H1 (cell line): ENCODE results near the gene SPATA16. TPM values are rescaled to one million over a fixed set of nuclear protein-coding genes. Genes with fewer than 3 reads are reported as not detected.
"Not testable (repeated sequence)": the region's sequence is repeated elsewhere in the genome, so short reads cannot be mapped to it uniquely, and the experiment has no call there.

Experiments used
- CTCF ChIA-PET: fragments of 300-600 bp; sonication (Branson Sonifier 250); formaldehyde crosslinking; loops from one replicate; lab custom pipeline; 2021; ENCODE audit not compliant: partially characterized antibody; lab: Charles Lee
- POLR2A ChIA-PET: fragments of 300-600 bp; sonication (Branson Sonifier 250); formaldehyde crosslinking; loops from one replicate; lab custom pipeline; 2021; ENCODE audit warnings: inconsistent platforms; ENCODE audit not compliant: partially characterized antibody; lab: Charles Lee
- DNase-seq, 2 experiments: peaks; one replicate each; pipeline versions ENCODE4 v3.0.0 to v3.0.0-alpha.2; 2010 to 2022; ENCODE audit warnings: low spot score in 2 of 2, low read depth in 1 of 2, mixed read lengths in 1 of 2
- FAIRE-seq: peaks from 2 replicates; lab custom pipeline; 2011; peaks lifted over from hg19 to GRCh38; lab: Jason Lieb, UNC
- H2AFZ ChIP-seq: 2 replicates; pipeline ENCODE4 v1.8.1; 2012; ENCODE audit warnings: low read length, inconsistent platforms
- H2AK5ac ChIP-seq: 2 replicates; pipeline ENCODE4 v1.6.1; 2013; ENCODE audit warnings: low read depth, low read length
- H2BK120ac ChIP-seq: replicated peaks from 2 replicates; pipeline ENCODE3; 2013; ENCODE audit warnings: low read depth, low read length, inconsistent platforms
- H2BK12ac ChIP-seq: 2 replicates; pipeline ENCODE4 v1.6.1; 2013; ENCODE audit warnings: low read depth, low read length
- H2BK15ac ChIP-seq: 2 replicates; pipeline ENCODE4 v1.6.1; 2013; ENCODE audit warnings: low read length
- H2BK20ac ChIP-seq: 2 replicates; pipeline ENCODE4 v1.6.1; 2013; ENCODE audit warnings: low read length
- H2BK5ac ChIP-seq: 2 replicates; pipeline ENCODE4 v1.6.1; 2013; ENCODE audit warnings: low read depth, low read length
- H3K14ac ChIP-seq: 2 replicates; pipeline ENCODE4 v1.6.1; 2013; ENCODE audit warnings: inconsistent platforms; ENCODE audit not compliant: insufficient read length
- H3K18ac ChIP-seq: 2 replicates; pipeline ENCODE4 v1.6.1; 2013; ENCODE audit warnings: low read length; ENCODE audit errors: extremely low read depth
- H3K23ac ChIP-seq: 2 replicates; pipeline ENCODE4 v1.6.1; 2013; ENCODE audit warnings: inconsistent platforms; ENCODE audit not compliant: insufficient read length
- H3K23me2 ChIP-seq: 2 replicates; pipeline ENCODE4 v1.6.1; 2013; ENCODE audit warnings: low read depth, low read length
- H3K27ac ChIP-seq: 2 replicates; pipeline ENCODE4 v1.6.1; 2011; ENCODE audit warnings: low read depth, low read length, inconsistent platforms
- H3K27me3 ChIP-seq, 4 experiments: replicated peaks in 1 of 4; 1 replicate in 1 of 4; 2 replicates in 3 of 4; pipeline versions ENCODE4 v1.6.1 to v1.8.1; 2011 to 2013; ENCODE audit warnings: low read length in 3 of 4, mild to moderate bottlenecking in 3 of 4, inconsistent platforms in 2 of 4, mixed read lengths in 2 of 4, moderate library complexity in 1 of 4; ENCODE audit not compliant: control insufficient read depth in 3 of 4, insufficient read depth in 3 of 4; ENCODE audit errors: extremely low read depth in 1 of 4
- H3K36me3 ChIP-seq, 4 experiments: 2 replicates each; pipeline versions ENCODE4 v1.6.1 to v1.8.1; 2011 to 2013; ENCODE audit warnings: mild to moderate bottlenecking in 4 of 4, low read length in 3 of 4, moderate library complexity in 2 of 4, control low read depth in 1 of 4, inconsistent platforms in 1 of 4; ENCODE audit not compliant: insufficient read depth in 4 of 4, control insufficient read depth in 2 of 4
- H3K4ac ChIP-seq: replicated peaks from 2 replicates; pipeline ENCODE3; 2013; ENCODE audit warnings: low read length, low read depth, mixed read lengths, inconsistent platforms; ENCODE audit not compliant: insufficient read length
- H3K4me1 ChIP-seq, 4 experiments: replicated peaks in 1 of 4; 1 replicate in 1 of 4; 2 replicates in 3 of 4; pipeline versions ENCODE4 v1.6.1 to v1.8.1; 2011 to 2013; ENCODE audit warnings: low read length in 3 of 4, inconsistent platforms in 2 of 4, mixed read lengths in 1 of 4; ENCODE audit not compliant: insufficient read depth in 4 of 4, control insufficient read depth in 3 of 4
- H3K4me2 ChIP-seq, 2 experiments: 2 replicates each; pipeline versions ENCODE4 v1.6.1 to v1.8.1; 2011 to 2013; ENCODE audit warnings: low read depth in 2 of 2, low read length in 2 of 2, control low read depth in 1 of 2, inconsistent platforms in 1 of 2, mild to moderate bottlenecking in 1 of 2; ENCODE audit not compliant: insufficient read depth in 1 of 2
- H3K4me3 ChIP-seq, 4 experiments: fragments of 200-600, 300-600 bp in 1 of 4; sonication (generic), shearing (Covaris generic), sonication (Bioruptor Twin) in 1 of 4; 2 replicates each; pipeline versions ENCODE4 v1.5.1 to v1.8.1; 2011 to 2016; ENCODE audit warnings: low read length in 4 of 4, low read depth in 3 of 4, control low read depth in 2 of 4, inconsistent platforms in 2 of 4, mild to moderate bottlenecking in 2 of 4, mixed read lengths in 1 of 4, moderate library complexity in 1 of 4; ENCODE audit not compliant: insufficient read depth in 2 of 4; ENCODE audit errors: extremely low read depth in 1 of 4
- H3K56ac ChIP-seq: replicated peaks from 2 replicates; pipeline ENCODE3; 2013; ENCODE audit warnings: low read depth, mild to moderate bottlenecking, mixed read lengths, low read length, inconsistent platforms; ENCODE audit not compliant: insufficient read length
- H3K79me1 ChIP-seq: 2 replicates; pipeline ENCODE4 v1.6.1; 2013; ENCODE audit warnings: low read depth, low read length, control low read depth
- H3K79me2 ChIP-seq, 2 experiments: 2 replicates each; pipeline versions ENCODE4 v1.6.1 to v1.8.1; 2012 to 2013; ENCODE audit warnings: low read length in 2 of 2, mild to moderate bottlenecking in 2 of 2, inconsistent platforms in 1 of 2; ENCODE audit not compliant: insufficient read depth in 2 of 2, control insufficient read depth in 1 of 2
- H3K9ac ChIP-seq, 4 experiments: replicated peaks in 1 of 4; 1 replicate in 1 of 4; 2 replicates in 3 of 4; pipeline versions ENCODE4 v1.6.1 to v1.8.1; 2011 to 2013; ENCODE audit warnings: low read depth in 3 of 4, low read length in 3 of 4, control low read depth in 2 of 4, mild to moderate bottlenecking in 2 of 4, moderate library complexity in 2 of 4, inconsistent platforms in 1 of 4; ENCODE audit errors: extremely low read depth in 1 of 4
- H3K9me3 ChIP-seq, 2 experiments: 2 replicates each; pipeline versions ENCODE4 v1.6.1 to v1.8.1; 2012 to 2013; ENCODE audit warnings: mild to moderate bottlenecking in 2 of 2, moderate library complexity in 2 of 2, control low read depth in 1 of 2, inconsistent platforms in 1 of 2, low read depth in 1 of 2, low read length in 1 of 2, mixed read lengths in 1 of 2; ENCODE audit not compliant: insufficient read depth in 2 of 2
- H4K20me1 ChIP-seq, 2 experiments: replicated peaks in 1 of 2; 2 replicates each; pipeline versions ENCODE3 to v1.8.1; 2011 to 2013; ENCODE audit warnings: inconsistent platforms in 2 of 2, low read length in 2 of 2, mild to moderate bottlenecking in 1 of 2; ENCODE audit not compliant: insufficient read depth in 2 of 2, control insufficient read depth in 1 of 2
- H4K5ac ChIP-seq: 2 replicates; pipeline ENCODE4 v1.6.1; 2013; ENCODE audit warnings: low read length, low read depth, mixed read lengths, inconsistent platforms; ENCODE audit not compliant: insufficient read length
- H4K8ac ChIP-seq: 2 replicates; pipeline ENCODE4 v1.8.0; 2013; ENCODE audit warnings: mild to moderate bottlenecking, moderate library complexity, low read length, inconsistent platforms; ENCODE audit not compliant: insufficient read depth; ENCODE audit errors: extremely low read depth
- H4K91ac ChIP-seq: replicated peaks from 2 replicates; pipeline ENCODE3; 2013; ENCODE audit warnings: low read length, mixed read lengths, inconsistent platforms; ENCODE audit not compliant: insufficient read length
- WGBS, 2 experiments: shearing (Covaris generic) in 1 of 2; methylation state at CpG; one replicate each; pipeline versions ENCODE4 v1.1.6 to v1.1.7; 2013 to 2015; ENCODE audit warnings: low lambda C conversion rate in 2 of 2, mixed read lengths in 2 of 2, inconsistent platforms in 1 of 2, low coverage in 1 of 2, missing lambda C conversion rate in 1 of 2; ENCODE audit not compliant: insufficient replicate concordance in 2 of 2, insufficient coverage in 1 of 2, insufficient read length in 1 of 2; ENCODE audit errors: extremely low coverage in 1 of 2, missing lambda C conversion rate in 1 of 2; 5-methylcytosine and 5-hydroxymethylcytosine counted together
- polyA plus RNA-seq, 7 experiments: library from polyadenylated mRNA; depleted of rRNA in 3 of 7; stranded (reverse) in 5 of 7; unstranded in 2 of 7; fragments of >200 nt in 5 of 7; fragments of 200-250 nt in 2 of 7; gene quantifications; 1 replicate in 5 of 7; 2 replicates in 1 of 7; 4 replicates in 1 of 7; pipeline versions ENCODE4 v1.2.1 to v1.2.3, GENCODE V29; 2011 to 2013; ENCODE audit warnings: missing spikeins in 2 of 7, mixed read lengths in 2 of 7
- total RNA-seq: library from RNA; stranded (reverse); fragmentation: NEBNext Ultra II Directional; extraction: Animal tissue kit (Norgen Biotek cat#: 25700); gene quantifications from 2 replicates; pipeline ENCODE4 v1.2.1, GENCODE V29; 2021

SPATA16 gene
- total and polyA plus RNA-seq, 2 of the 8 experiments (the other 6 are each of a cell fraction or from before 2014, with no cell fraction given) = 0.05 to 2.7 TPM

DNA sequence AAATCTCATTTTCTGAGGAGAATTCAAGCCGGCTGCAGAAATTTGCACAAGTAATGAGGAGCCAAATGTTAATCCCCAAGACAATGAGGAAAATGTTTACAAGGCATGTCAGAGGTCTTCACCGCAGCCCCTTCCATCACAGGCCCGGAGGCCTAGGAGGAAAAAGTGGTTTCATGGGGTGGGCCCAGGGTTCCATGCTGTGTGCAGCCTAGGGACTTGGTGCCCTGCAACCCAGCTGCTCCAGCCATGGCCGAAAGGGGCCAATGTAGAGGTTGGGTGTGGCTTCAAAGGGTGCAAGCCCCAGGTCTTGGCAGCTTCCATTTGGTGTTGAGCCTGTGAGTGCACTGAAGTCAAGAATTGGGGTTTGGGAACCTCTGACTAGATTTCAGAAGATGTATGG is 42.0 kb upstream of the SPATA16 start:
- DNase-seq, H4K20me1 ChIP-seq, H2AFZ ChIP-seq, H2BK5ac ChIP-seq, H3K79me2 ChIP-seq, H3K23me2 ChIP-seq, H3K4ac ChIP-seq, POLR2A ChIA-PET, H2BK20ac ChIP-seq, H3K36me3 ChIP-seq, FAIRE-seq, H3K9ac ChIP-seq, H3K79me1 ChIP-seq, H3K18ac ChIP-seq, H2BK15ac ChIP-seq, H3K4me1 ChIP-seq, H3K27ac ChIP-seq, H4K91ac ChIP-seq, H3K23ac ChIP-seq, H3K56ac ChIP-seq, H2AK5ac ChIP-seq, H2BK12ac ChIP-seq, H3K4me2 ChIP-seq, H4K5ac ChIP-seq, H2BK120ac ChIP-seq, H3K4me3 ChIP-seq, H4K8ac ChIP-seq, H3K14ac ChIP-seq, H3K27me3 ChIP-seq: not testable (repeated sequence)
- 92% methylated on average over 4 of the region's 4 CpGs; no CpG with 5 or more reads in 1 of the 2 experiments for WGBS, 2 experiments
- CTCF ChIA-PET = interaction anchor here (1.2 kb wide), 1 partner anchor 11 kb away, joined by 3 read pairs; no protein-coding TSS in a partner anchor
- peaks cover 19 to 22% of the 10 kb centered on the region in 2 experiments for H3K9me3 ChIP-seq
